Measurements from ENCODE around the gene FBXO15.

FBXO15 gene

GRCh38 chr18:74163019-74163660, 15.5 kb upstream of the FBXO15 start:
- Mint-ChIP-seq H3K4me3 (no peak overlapping the region), H3K4me1 (no peaks in the 10 kb centered on the region), H3K27me3 (ENCODE audit: low read depth) (no peaks in the 10 kb centered on the region), H3K36me3 (ENCODE audit: low read depth) (peaks cover 22% of the 10 kb centered on the region), H3K27ac (no peak overlapping the region), H3K9me3 (peaks cover 2% of the 10 kb centered on the region)
- TF ChIP-seq CTCF (IDR thresholded peaks at IDR 0.05; ENCODE audit: unreplicated experiment in 3 of 3): no peak

- H3K27me3 Mint-ChIP-seq (ENCODE audit: low read depth): no peaks in the 10 kb centered on the region
- H3K36me3 Mint-ChIP-seq (ENCODE audit: low read depth): peaks cover 35% of the 10 kb centered on the region
- H3K4me1 Mint-ChIP-seq: peaks cover 45% of the 10 kb centered on the region
- H3K4me3 Mint-ChIP-seq: peak overlapping the region in 1 of 3 experiments; percentile 31
- TF ChIP-seq CTCF (IDR thresholded peaks at IDR 0.05; ENCODE audit: unreplicated experiment in 3 of 3): no peak
- H3K27ac Mint-ChIP-seq: peak overlapping the region in 1 of 3 experiments; percentile 54
- no peaks in the 10 kb centered on the region for H3K9me3 Mint-ChIP-seq
Observed at GRCh38 chr18:74155276-74155675, 7.6 kb upstream of the FBXO15 start.

GRCh38 chr18:74154716-74155115, 7.1 kb upstream of the FBXO15 start:
- Mint-ChIP-seq H3K4me1 (peaks cover 49% of the 10 kb centered on the region), H3K27me3 (ENCODE audit: low read depth) (no peaks in the 10 kb centered on the region), H3K4me3 (peak overlapping the region in 1 of 3 experiments; percentile 31), H3K27ac (peak overlapping the region; percentile 53 to 72 (median 54)), H3K36me3 (ENCODE audit: low read depth) (peaks cover 34% of the 10 kb centered on the region), H3K9me3 (no peaks in the 10 kb centered on the region)
- TF ChIP-seq CTCF (IDR thresholded peaks at IDR 0.05; ENCODE audit: unreplicated experiment in 3 of 3): no peak

DNA sequence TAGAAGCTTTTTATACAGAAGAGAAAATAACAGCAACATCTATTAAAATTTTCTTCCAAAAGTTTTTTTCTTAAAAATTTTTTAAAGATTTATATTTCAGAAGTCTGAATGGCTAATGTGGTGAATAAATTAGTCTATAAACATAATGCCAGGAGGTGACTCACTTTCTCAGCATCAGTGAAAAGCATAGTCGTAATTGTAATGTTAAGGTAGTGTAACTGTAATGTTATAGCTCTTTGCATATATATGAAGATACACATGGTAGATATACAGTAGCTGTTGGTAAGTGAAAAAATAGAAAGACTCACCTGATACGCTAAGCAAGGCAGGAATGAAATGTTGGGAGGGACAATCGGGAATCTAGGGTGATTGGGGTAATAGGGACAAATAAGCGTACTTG, 6.2 kb upstream of the FBXO15 start:
- Mint-ChIP-seq H3K36me3 (ENCODE audit: low read depth) (peaks cover 27% of the 10 kb centered on the region), H3K27ac (no peak overlapping the region), H3K4me3 (no peak overlapping the region), H3K4me1 (peaks cover 58% of the 10 kb centered on the region), H3K9me3 (no peaks in the 10 kb centered on the region), H3K27me3 (ENCODE audit: low read depth) (no peaks in the 10 kb centered on the region)
- TF ChIP-seq CTCF (IDR thresholded peaks at IDR 0.05; ENCODE audit: unreplicated experiment in 3 of 3): no peak

- Mint-ChIP-seq H3K4me1 (peaks cover 62% of the 10 kb centered on the region), H3K4me3 (no peak overlapping the region), H3K27me3 (ENCODE audit: low read depth) (no peaks in the 10 kb centered on the region), H3K27ac (no peak overlapping the region), H3K36me3 (ENCODE audit: low read depth) (peaks cover 25% of the 10 kb centered on the region), H3K9me3 (no peaks in the 10 kb centered on the region)
- no peak for TF ChIP-seq CTCF (IDR thresholded peaks at IDR 0.05; ENCODE audit: unreplicated experiment in 3 of 3)
Observed at GRCh38 chr18:74153377-74153776, 5.7 kb upstream of the FBXO15 start.

GRCh38 chr18:74152857-74153256, 5.2 kb upstream of the FBXO15 start:
- Mint-ChIP-seq H3K4me1 (peaks cover 65% of the 10 kb centered on the region), H3K9me3 (no peaks in the 10 kb centered on the region), H3K36me3 (ENCODE audit: low read depth) (peaks cover 21% of the 10 kb centered on the region), H3K27me3 (ENCODE audit: low read depth) (no peaks in the 10 kb centered on the region), H3K4me3 (no peak overlapping the region), H3K27ac (peak overlapping the region in 1 of 3 experiments; percentile 3)
- no peak for TF ChIP-seq CTCF (IDR thresholded peaks at IDR 0.05; ENCODE audit: unreplicated experiment in 3 of 3)
